OCI-LY7 (cell line): Measurements from ENCODE around the gene CD300C. TPM values are rescaled to one million over a fixed set of nuclear protein-coding genes. Genes with fewer than 3 reads are reported as not detected.

ENCODE experiments used
- BruUV-seq: library from RNA; stranded (reverse); fragments of 400-500 nt; replicated peaks from 2 replicates; lab custom pipeline; 2021; lab: Mats Ljungman, UMichigan
- CTCF ChIA-PET: fragments of 300-600 bp; sonication (Branson Sonifier 250); formaldehyde crosslinking; loops from one replicate; lab custom pipeline; 2022; ENCODE audit warnings: antibody characterized with exemption; ENCODE audit not compliant: unreplicated experiment; lab: Charles Lee
- POLR2A ChIA-PET: fragments of 300-600 bp; sonication (Branson Sonifier 250); formaldehyde crosslinking; loops from one replicate; lab custom pipeline; 2022; ENCODE audit warnings: antibody characterized with exemption; lab: Charles Lee
- DNase-seq: peaks from one replicate; pipeline ENCODE4 v3.0.0-alpha.2; 2015; ENCODE audit warnings: low spot score
- H2AFZ ChIP-seq: fragments of 200-600 bp; sonication (generic), shearing (Covaris generic); 2 replicates; pipeline ENCODE4 v1.6.1; 2014; ENCODE audit warnings: mild to moderate bottlenecking, antibody characterized with exemption, low read length, moderate library complexity
- H3K27ac ChIP-seq: fragments of 200-600 bp; sonication (generic); 2 replicates; pipeline ENCODE4 v1.5.1; 2014; ENCODE audit warnings: mixed run types, low read depth, mild to moderate bottlenecking, moderate library complexity, low read length, inconsistent platforms; ENCODE audit not compliant: poor library complexity, severe bottlenecking
- H3K36me3 ChIP-seq: fragments of 200-600 bp; sonication (generic); 2 replicates; pipeline ENCODE4 v1.6.1; 2014; ENCODE audit warnings: mild to moderate bottlenecking, antibody characterized with exemption, low read length, moderate library complexity, mixed read lengths; ENCODE audit not compliant: insufficient read depth
- H3K4me1 ChIP-seq: fragments of 200-600 bp; sonication (generic); 2 replicates; pipeline ENCODE4 v1.5.1; 2014; ENCODE audit warnings: mild to moderate bottlenecking, low read length; ENCODE audit not compliant: insufficient read depth, poor library complexity, severe bottlenecking
- H3K4me2 ChIP-seq: fragments of 200-600 bp; sonication (generic); 2 replicates; pipeline ENCODE4 v1.6.1; 2014; ENCODE audit warnings: mild to moderate bottlenecking, low read length
- H3K4me3 ChIP-seq: fragments of 200-600 bp; sonication (generic); 2 replicates; pipeline ENCODE4 v1.5.1; 2014; ENCODE audit warnings: mild to moderate bottlenecking, low read depth, low read length; ENCODE audit not compliant: poor library complexity, severe bottlenecking
- H3K79me2 ChIP-seq: fragments of 200-600 bp; sonication (generic); 2 replicates; pipeline ENCODE4 v1.6.1; 2016; ENCODE audit warnings: low read depth, mild to moderate bottlenecking, low read length, moderate library complexity, mixed read lengths; ENCODE audit not compliant: insufficient read depth
- H3K9me2 ChIP-seq: fragments of 200-600 bp; sonication (generic); 2 replicates; pipeline ENCODE4 v1.6.1; 2016; ENCODE audit warnings: mild to moderate bottlenecking, low read length, mixed read lengths; ENCODE audit not compliant: insufficient read depth
- H3K9me3 ChIP-seq: fragments of 200-600 bp; sonication (generic); 2 replicates; pipeline ENCODE4 v1.6.1; 2014; ENCODE audit warnings: mild to moderate bottlenecking, mixed run types, low read length, mixed read lengths
- H4K20me1 ChIP-seq: fragments of 200-600 bp; sonication (generic); 2 replicates; pipeline ENCODE4 v1.6.1; 2014; ENCODE audit warnings: mild to moderate bottlenecking, antibody characterized with exemption, low read length, moderate library complexity, mixed read lengths; ENCODE audit not compliant: insufficient read depth
- EZH2phosphoT487 ChIP-seq: fragments of 200-600 bp; sonication (generic); IDR thresholded peaks from 2 replicates; pipeline ENCODE4 v1.6.1; 2018; ENCODE audit warnings: low read depth, borderline replicate concordance, mild to moderate bottlenecking, mixed run types, antibody characterized with exemption, low read length, moderate library complexity, mixed read lengths
- intact Hi-C: fragments of 100-400 bp; cut with micrococcal nuclease; formaldehyde crosslinking; loops from one replicate; pipeline ENCODE4 v1.10.0; 2022; ENCODE audit not compliant: unreplicated experiment
- total RNA-seq, 2 experiments: library from RNA; depleted of rRNA in 1 of 2; stranded (reverse); fragments of >200 nt in 1 of 2; shearing (Covaris generic) in 1 of 2; gene quantifications; 2 replicates each; pipeline ENCODE4 v1.2.3, GENCODE V29; 2014 to 2022
- TF ChIP-seq, protein P1 (sequence below): fragments of 200-600 bp; sonication (generic); conservative IDR thresholded peaks from 2 replicates; pipeline ENCODE4 v1.5.1; 2014; ENCODE audit warnings: mild to moderate bottlenecking, antibody characterized with exemption, low read length, moderate library complexity, mixed read lengths

Gene CD300C
- total RNA-seq, 2 experiments from 2014 or later, result not detected

DNA sequence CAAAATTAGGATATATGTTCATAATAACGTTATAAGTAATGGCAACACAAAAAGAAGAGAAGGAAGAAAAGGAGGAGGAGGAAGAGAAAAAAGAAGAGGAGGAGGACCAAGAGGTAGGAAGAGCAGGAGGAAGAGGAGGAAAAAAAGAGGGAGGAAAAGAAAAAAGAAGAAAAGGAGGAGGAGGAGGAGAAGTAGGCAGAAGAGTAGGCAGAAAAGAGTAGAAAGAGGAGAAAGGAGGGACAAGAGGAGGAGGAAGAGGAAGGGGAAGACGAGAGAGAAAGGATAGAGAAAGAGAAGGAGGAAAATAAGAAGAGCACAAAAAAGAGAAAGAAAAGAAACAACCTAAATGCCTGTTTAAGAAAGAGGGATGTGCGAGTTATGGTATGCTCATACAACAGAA is 9.0 kb downstream of the CD300C start:
- Histone ChIP-seq H3K36me3 (no peaks in the 10 kb centered on the region), H3K9me3 (no peaks in the 10 kb centered on the region), H3K79me2 (no peaks in the 10 kb centered on the region), H2AFZ (no peak overlapping the region), H4K20me1 (no peaks in the 10 kb centered on the region), H3K9me2 (no peaks in the 10 kb centered on the region), H3K4me3 (no peak overlapping the region), H3K4me2 (no peak overlapping the region), H3K27ac (no peak overlapping the region), H3K4me1 (no peaks in the 10 kb centered on the region)
- ChIA-PET CTCF (no interaction called here), POLR2A (no interaction called here)
- no TSS peak for BruUV-seq
- no peak for DNase-seq
- TF ChIP-seq EZH2phosphoT487, result no peak
- TF ChIP-seq, protein P1, sequence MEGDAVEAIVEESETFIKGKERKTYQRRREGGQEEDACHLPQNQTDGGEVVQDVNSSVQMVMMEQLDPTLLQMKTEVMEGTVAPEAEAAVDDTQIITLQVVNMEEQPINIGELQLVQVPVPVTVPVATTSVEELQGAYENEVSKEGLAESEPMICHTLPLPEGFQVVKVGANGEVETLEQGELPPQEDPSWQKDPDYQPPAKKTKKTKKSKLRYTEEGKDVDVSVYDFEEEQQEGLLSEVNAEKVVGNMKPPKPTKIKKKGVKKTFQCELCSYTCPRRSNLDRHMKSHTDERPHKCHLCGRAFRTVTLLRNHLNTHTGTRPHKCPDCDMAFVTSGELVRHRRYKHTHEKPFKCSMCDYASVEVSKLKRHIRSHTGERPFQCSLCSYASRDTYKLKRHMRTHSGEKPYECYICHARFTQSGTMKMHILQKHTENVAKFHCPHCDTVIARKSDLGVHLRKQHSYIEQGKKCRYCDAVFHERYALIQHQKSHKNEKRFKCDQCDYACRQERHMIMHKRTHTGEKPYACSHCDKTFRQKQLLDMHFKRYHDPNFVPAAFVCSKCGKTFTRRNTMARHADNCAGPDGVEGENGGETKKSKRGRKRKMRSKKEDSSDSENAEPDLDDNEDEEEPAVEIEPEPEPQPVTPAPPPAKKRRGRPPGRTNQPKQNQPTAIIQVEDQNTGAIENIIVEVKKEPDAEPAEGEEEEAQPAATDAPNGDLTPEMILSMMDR, result no peak
- intact Hi-C loops, result no loop called here

DNA sequence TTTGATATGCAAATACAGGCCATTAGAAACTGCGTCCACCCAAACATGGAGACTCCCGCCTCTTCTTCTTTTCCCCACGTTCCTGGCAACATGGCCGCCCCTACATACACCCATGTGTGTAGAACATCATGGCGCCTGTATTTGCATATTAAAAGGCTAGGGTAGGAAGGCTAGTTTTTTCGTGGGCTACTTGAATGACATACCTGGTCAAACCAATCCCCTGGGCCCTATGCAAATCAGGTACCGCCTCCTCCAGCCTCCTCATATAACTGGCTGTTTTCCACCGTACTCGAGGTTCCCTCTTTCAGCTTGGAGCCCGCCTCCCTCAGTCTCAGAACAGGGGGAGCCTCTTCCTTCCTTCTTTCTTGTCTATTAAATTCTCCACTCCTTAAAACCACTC is 13.8 kb downstream of the CD300C start:
- peak; percentile 14 for DNase-seq
- no peak for TF ChIP-seq EZH2phosphoT487
- TF ChIP-seq, protein P1, result no peak
- Histone ChIP-seq H3K27ac (no peak overlapping the region), H3K36me3 (no peaks in the 10 kb centered on the region), H3K4me2 (no peak overlapping the region), H3K4me3 (no peak overlapping the region), H3K9me3 (no peaks in the 10 kb centered on the region), H2AFZ (0 out of 2 replicates have a peak overlapping the region, but pooled peaks have one; percentile 3), H3K79me2 (no peaks in the 10 kb centered on the region), H4K20me1 (no peaks in the 10 kb centered on the region), H3K4me1 (no peaks in the 10 kb centered on the region), H3K9me2 (no peaks in the 10 kb centered on the region)
- no TSS peak for BruUV-seq
- intact Hi-C loops, result no loop called here
- ChIA-PET CTCF (no interaction called here), POLR2A (interaction anchor here (0.7 kb wide), 1 partner anchor 163 kb away, joined by 5 read pairs; no protein-coding TSS in a partner anchor)

GRCh38 chr17:74531231-74531761 is 14.6 kb downstream of the CD300C start, which contains the start of gene CD300LB:
Gene CD300LB (minus strand): TSS chr17:74531475. CDS start chr17:74531350, 125 bp downstream.
- no peak within 1 kb of the TSS for H3K27ac ChIP-seq
- ChIA-PET POLR2A (no interaction called here), CTCF (no interaction called here)
- BruUV-seq, result no TSS peak
- H3K9me2 ChIP-seq, result no peaks in the 10 kb centered on the region
- H3K4me2 ChIP-seq, result no peak within 1 kb of the TSS
- no peak within 1 kb of the TSS for H3K4me3 ChIP-seq
- intact Hi-C loops, result no loop called here
- H3K9me3 ChIP-seq, result no peaks in the 10 kb centered on the region
- DNase-seq, result no peak
- no peaks in the 10 kb centered on the region for H3K79me2 ChIP-seq
- H4K20me1 ChIP-seq, result no peaks in the 10 kb centered on the region
- TF ChIP-seq EZH2phosphoT487, result no peak
- TF ChIP-seq, protein P1, result no peak
- no peaks in the 10 kb centered on the region for H3K36me3 ChIP-seq
- H2AFZ ChIP-seq, result 0 out of 2 replicates have a peak within 1 kb of the TSS, but pooled peaks have one; percentile 3
- no peaks in the 10 kb centered on the region for H3K4me1 ChIP-seq
